Mucosa of rectum (tissue), 2 donors: ENCODE results near the gene PTGES3L.
"Not testable (repeated sequence)": the region's sequence is repeated elsewhere in the genome, so short reads cannot be mapped to it uniquely, and the experiment has no call there.

Experiments used
- H3K27ac ChIP-seq, 2 donors: one replicate each; pipeline ENCODE4 v1.7.0; 2013; ENCODE audit warnings: inconsistent platforms in 2 of 2, low read depth in 2 of 2, low read length in 2 of 2
- H3K27me3 ChIP-seq, 2 donors: one replicate each; pipeline ENCODE4 v1.7.0; 2013; ENCODE audit warnings: low read length in 2 of 2; ENCODE audit not compliant: control insufficient read depth in 2 of 2, insufficient read depth in 2 of 2
- H3K36me3 ChIP-seq, 2 donors: one replicate each; pipeline ENCODE4 v1.7.0; 2013; ENCODE audit warnings: low read length in 2 of 2; ENCODE audit not compliant: control insufficient read depth in 2 of 2, insufficient read depth in 2 of 2
- H3K4me1 ChIP-seq, 2 donors: one replicate each; pipeline ENCODE4 v1.7.0; 2013; ENCODE audit warnings: low read length in 2 of 2, mild to moderate bottlenecking in 1 of 2; ENCODE audit not compliant: control insufficient read depth in 2 of 2, insufficient read depth in 2 of 2
- H3K4me3 ChIP-seq, 2 donors: one replicate each; pipeline ENCODE4 v1.7.0; 2013; ENCODE audit warnings: low read length in 2 of 2
- H3K9ac ChIP-seq, 2 donors: one replicate each; pipeline ENCODE4 v1.7.0; 2013; ENCODE audit warnings: low read length in 2 of 2, low read depth in 1 of 2, mild to moderate bottlenecking in 1 of 2
- H3K9me3 ChIP-seq, 2 donors: one replicate each; pipeline ENCODE4 v1.7.0; 2013; ENCODE audit warnings: low read length in 2 of 2; ENCODE audit not compliant: control insufficient read depth in 2 of 2
- donor health status: healthy.
- donor health status: Normal muscosa, but diverticular disease.

The PTGES3L gene

GRCh38 chr17:42997390-42997983 is 17.6 kb upstream of the PTGES3L start:
- peak overlapping the region; percentile 35 to 64 for H3K9ac ChIP-seq
- peak overlapping the region; percentile 14 to 57 for H3K4me3 ChIP-seq
- no peaks in the 10 kb centered on the region for H3K9me3 ChIP-seq
- peak overlapping the region; percentile 70 to 87 for H3K27ac ChIP-seq
- H3K36me3 ChIP-seq: peaks cover 26 to 31% of the 10 kb centered on the region in 2 donors
- H3K4me1 ChIP-seq: peaks cover 17 to 18% of the 10 kb centered on the region in 2 donors
- H3K27me3 ChIP-seq: no peaks in the 10 kb centered on the region

GRCh38 chr17:42993913-42994312 is 14.0 kb upstream of the PTGES3L start:
- not testable (repeated sequence) for H3K27ac ChIP-seq, H3K4me3 ChIP-seq, H3K9me3 ChIP-seq, H3K9ac ChIP-seq, H3K27me3 ChIP-seq, H3K4me1 ChIP-seq
- peaks cover 39 to 42% of the 10 kb centered on the region in 2 donors for H3K36me3 ChIP-seq

- Histone ChIP-seq H3K9ac (no peak overlapping the region), H3K27me3 (no peaks in the 10 kb centered on the region), H3K4me1 (peaks cover 6 to 7% of the 10 kb centered on the region in 2 donors), H3K36me3 (peaks cover 46 to 47% of the 10 kb centered on the region in 2 donors), H3K4me3 (no peak overlapping the region), H3K9me3 (no peaks in the 10 kb centered on the region), H3K27ac (no peak overlapping the region)
Measured at GRCh38 chr17:42992872-42993271, 13.0 kb upstream of the PTGES3L start.

GRCh38 chr17:42991471-42991870 is 11.6 kb upstream of the PTGES3L start:
- H3K4me1 ChIP-seq: no peaks in the 10 kb centered on the region
- peaks cover 52 to 58% of the 10 kb centered on the region in 2 donors for H3K36me3 ChIP-seq
- no peaks in the 10 kb centered on the region for H3K27me3 ChIP-seq
- no peak overlapping the region for H3K9ac ChIP-seq
- no peak overlapping the region for H3K27ac ChIP-seq
- H3K4me3 ChIP-seq: no peak overlapping the region
- no peaks in the 10 kb centered on the region for H3K9me3 ChIP-seq

GRCh38 chr17:42989726-42990652 is 10.1 kb upstream of the PTGES3L start:
- Histone ChIP-seq H3K9ac (no peak overlapping the region), H3K4me1 (no peaks in the 10 kb centered on the region), H3K27me3 (no peaks in the 10 kb centered on the region), H3K36me3 (peaks cover 54 to 66% of the 10 kb centered on the region in 2 donors), H3K4me3 (no peak overlapping the region), H3K27ac (no peak overlapping the region), H3K9me3 (no peaks in the 10 kb centered on the region)

GRCh38 chr17:42989141-42989540 is 9.3 kb upstream of the PTGES3L start:
- Histone ChIP-seq H3K4me3 (no peak overlapping the region), H3K27me3 (no peaks in the 10 kb centered on the region), H3K36me3 (peaks cover 54 to 66% of the 10 kb centered on the region in 2 donors), H3K27ac (no peak overlapping the region), H3K9ac (no peak overlapping the region), H3K9me3 (no peaks in the 10 kb centered on the region), H3K4me1 (no peaks in the 10 kb centered on the region)

- Histone ChIP-seq H3K4me1 (peaks cover 13 to 14% of the 10 kb centered on the region in 2 donors), H3K27me3 (no peaks in the 10 kb centered on the region), H3K27ac (peak overlapping the region in 1 of 2 donors; percentile 16), H3K36me3 (peaks cover 28 to 41% of the 10 kb centered on the region in 2 donors), H3K9me3 (no peaks in the 10 kb centered on the region), H3K9ac (peak overlapping the region in 1 of 2 donors; percentile 14), H3K4me3 (no peak overlapping the region)
Measured at GRCh38 chr17:42985225-42985624, 5.3 kb upstream of the PTGES3L start.

- no peak overlapping the region for H3K9ac ChIP-seq
- peaks cover 26 to 27% of the 10 kb centered on the region in 2 donors for H3K4me1 ChIP-seq
- H3K27me3 ChIP-seq: no peaks in the 10 kb centered on the region
- peak overlapping the region in 1 of 2 donors; percentile 94 for H3K4me3 ChIP-seq
- no peak overlapping the region for H3K27ac ChIP-seq
- H3K36me3 ChIP-seq: peaks cover 5 to 19% of the 10 kb centered on the region in 2 donors
- H3K9me3 ChIP-seq: no peaks in the 10 kb centered on the region
Measured at GRCh38 chr17:42982266-42982665, 2.4 kb upstream of the PTGES3L start.

- Histone ChIP-seq H3K27ac (peak overlapping the region; percentile 89 to 90), H3K4me1 (peaks cover 26 to 27% of the 10 kb centered on the region in 2 donors), H3K4me3 (peak overlapping the region; percentile 93 to 94), H3K27me3 (no peaks in the 10 kb centered on the region), H3K36me3 (peaks cover under 1 to 11% of the 10 kb centered on the region in 2 donors), H3K9me3 (no peaks in the 10 kb centered on the region), H3K9ac (peak overlapping the region; percentile 82 to 89)
Measured at GRCh38 chr17:42980766-42981397, 1.0 kb upstream of the PTGES3L start.
